Cardiac fibroblast (primary cell): ENCODE measurements around the gene BRPF1.

ENCODE experiments used
- DNase-seq, 2 donors: peaks; one replicate each; pipeline versions ENCODE4 v3.0.0 to v3.0.0-alpha.2; 2010; ENCODE audit warnings: low read depth in 2 of 2
- H3K4me3 ChIP-seq, 2 donors: replicated peaks in 1 of 2; 1 replicate in 1 of 2; 2 replicates in 1 of 2; pipeline ENCODE4 v1.5.1; 2011; ENCODE audit warnings: low read depth in 2 of 2, low read length in 2 of 2, mild to moderate bottlenecking in 2 of 2, moderate library complexity in 1 of 2
- CTCF ChIP-seq: IDR thresholded peaks from one replicate; pipeline ENCODE4 v1.5.1; 2011; ENCODE audit warnings: low read depth, mild to moderate bottlenecking, low read length, inconsistent platforms

BRPF1 gene

GRCh38 chr3:9721015-9721699, 10.4 kb upstream of the BRPF1 start:
- no peak overlapping the region for H3K4me3 ChIP-seq
- peak in 1 of 2 donors; percentile 17 for DNase-seq
- no peak for TF ChIP-seq CTCF

GRCh38 chr3:9721700-9722060, 9.9 kb upstream of the BRPF1 start:
- H3K4me3 ChIP-seq: no peak overlapping the region
- TF ChIP-seq CTCF: no peak
- no peak for DNase-seq

GRCh38 chr3:9725775-9726515, 5.6 kb upstream of the BRPF1 start:
- no peak for TF ChIP-seq CTCF
- no peak overlapping the region for H3K4me3 ChIP-seq
- no peak for DNase-seq

- peak in 1 of 2 donors; percentile 21 for DNase-seq
- TF ChIP-seq CTCF: peak; percentile 29
- no peak overlapping the region for H3K4me3 ChIP-seq
Measured at GRCh38 chr3:9727041-9727595, 4.4 kb upstream of the BRPF1 start.

GRCh38 chr3:9727743-9728142, 3.8 kb upstream of the BRPF1 start:
- DNase-seq: peak; percentile 47 to 59
- no peak overlapping the region for H3K4me3 ChIP-seq
- no peak for TF ChIP-seq CTCF

- DNase-seq: no peak
- H3K4me3 ChIP-seq: no peak overlapping the region
- no peak for TF ChIP-seq CTCF
Measured at GRCh38 chr3:9729419-9729818, 2.1 kb upstream of the BRPF1 start.
